AG04450 (cell line): ENCODE results near the gene SCYL1. TPM values are rescaled to one million over a fixed set of nuclear protein-coding genes. Genes with fewer than 3 reads are reported as not detected.
A peak's percentile ranks its signal among the peaks of the same experiment; 100 is the strongest.

Experiments used
- CTCF ChIA-PET: fragments of 300-600, 350-600 bp; formaldehyde crosslinking; extraction: SDS; loops from one replicate; lab custom pipeline; 2022; ENCODE audit warnings: antibody characterized with exemption, inconsistent platforms; lab: Charles Lee
- POLR2A ChIA-PET: fragments of 350-600 bp; formaldehyde crosslinking; extraction: SDS; loops from one replicate; lab custom pipeline; 2021; ENCODE audit warnings: antibody characterized with exemption, inconsistent platforms; lab: Yijun Ruan, JAX
- DNase-seq: peaks from one replicate; pipeline ENCODE4 v3.0.0-alpha.2; 2011; ENCODE audit warnings: low read depth, low spot score
- H3K27ac ChIP-seq: one replicate; pipeline ENCODE4 v1.5.1; 2012; ENCODE audit warnings: low read depth, low read length, control low read depth
- H3K27me3 ChIP-seq: one replicate; pipeline ENCODE4 v1.6.0; 2012; ENCODE audit warnings: low read length; ENCODE audit not compliant: control insufficient read depth, insufficient read depth
- H3K4me3 ChIP-seq: 2 replicates; pipeline ENCODE4 v1.5.1; 2011; ENCODE audit warnings: mild to moderate bottlenecking, low read depth, low read length, control low read depth
- H3K9me3 ChIP-seq: 2 replicates; pipeline ENCODE4 v1.5.1; 2012; ENCODE audit warnings: low read length; ENCODE audit not compliant: control insufficient read depth, insufficient read depth
- polyA plus RNA-seq: library from polyadenylated mRNA; depleted of rRNA; stranded (reverse); fragments of >200 nt; gene quantifications from 2 replicates; pipeline ENCODE4 v1.2.3, GENCODE V29; 2011
- TF ChIP-seq, protein P1 (sequence below): IDR thresholded peaks from 2 replicates; pipeline ENCODE4 v1.5.1; 2011; ENCODE audit warnings: low read depth, low read length, control low read depth, inconsistent platforms

SCYL1 gene
- polyA plus RNA-seq, 1 experiment = 60.9 TPM

GRCh38 chr11:65574811-65575567 is 50.1 kb downstream of the SCYL1 start:
- POLR2A ChIA-PET = interaction anchor here (1.2 kb wide), 1 partner anchor 40 kb away, joined by 5 read pairs; the partner anchor contains the start of gene PCNX3
- TF ChIP-seq, protein P1, sequence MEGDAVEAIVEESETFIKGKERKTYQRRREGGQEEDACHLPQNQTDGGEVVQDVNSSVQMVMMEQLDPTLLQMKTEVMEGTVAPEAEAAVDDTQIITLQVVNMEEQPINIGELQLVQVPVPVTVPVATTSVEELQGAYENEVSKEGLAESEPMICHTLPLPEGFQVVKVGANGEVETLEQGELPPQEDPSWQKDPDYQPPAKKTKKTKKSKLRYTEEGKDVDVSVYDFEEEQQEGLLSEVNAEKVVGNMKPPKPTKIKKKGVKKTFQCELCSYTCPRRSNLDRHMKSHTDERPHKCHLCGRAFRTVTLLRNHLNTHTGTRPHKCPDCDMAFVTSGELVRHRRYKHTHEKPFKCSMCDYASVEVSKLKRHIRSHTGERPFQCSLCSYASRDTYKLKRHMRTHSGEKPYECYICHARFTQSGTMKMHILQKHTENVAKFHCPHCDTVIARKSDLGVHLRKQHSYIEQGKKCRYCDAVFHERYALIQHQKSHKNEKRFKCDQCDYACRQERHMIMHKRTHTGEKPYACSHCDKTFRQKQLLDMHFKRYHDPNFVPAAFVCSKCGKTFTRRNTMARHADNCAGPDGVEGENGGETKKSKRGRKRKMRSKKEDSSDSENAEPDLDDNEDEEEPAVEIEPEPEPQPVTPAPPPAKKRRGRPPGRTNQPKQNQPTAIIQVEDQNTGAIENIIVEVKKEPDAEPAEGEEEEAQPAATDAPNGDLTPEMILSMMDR = no peak
- CTCF ChIA-PET = interaction anchor here (1.5 to 2.3 kb wide), 2 partner anchors 19 to 34 kb away, joined by 7 to 8 read pairs; no protein-coding TSS in a partner anchor
- DNase-seq = no peak
- H3K9me3 ChIP-seq = peaks cover 4% of the 10 kb centered on the region; the same call in 1 of the 2 replicates
- peak overlapping the region; percentile 58 for H3K4me3 ChIP-seq
- no peaks in the 10 kb centered on the region for H3K27me3 ChIP-seq
- peak overlapping the region; percentile 39 for H3K27ac ChIP-seq

DNA sequence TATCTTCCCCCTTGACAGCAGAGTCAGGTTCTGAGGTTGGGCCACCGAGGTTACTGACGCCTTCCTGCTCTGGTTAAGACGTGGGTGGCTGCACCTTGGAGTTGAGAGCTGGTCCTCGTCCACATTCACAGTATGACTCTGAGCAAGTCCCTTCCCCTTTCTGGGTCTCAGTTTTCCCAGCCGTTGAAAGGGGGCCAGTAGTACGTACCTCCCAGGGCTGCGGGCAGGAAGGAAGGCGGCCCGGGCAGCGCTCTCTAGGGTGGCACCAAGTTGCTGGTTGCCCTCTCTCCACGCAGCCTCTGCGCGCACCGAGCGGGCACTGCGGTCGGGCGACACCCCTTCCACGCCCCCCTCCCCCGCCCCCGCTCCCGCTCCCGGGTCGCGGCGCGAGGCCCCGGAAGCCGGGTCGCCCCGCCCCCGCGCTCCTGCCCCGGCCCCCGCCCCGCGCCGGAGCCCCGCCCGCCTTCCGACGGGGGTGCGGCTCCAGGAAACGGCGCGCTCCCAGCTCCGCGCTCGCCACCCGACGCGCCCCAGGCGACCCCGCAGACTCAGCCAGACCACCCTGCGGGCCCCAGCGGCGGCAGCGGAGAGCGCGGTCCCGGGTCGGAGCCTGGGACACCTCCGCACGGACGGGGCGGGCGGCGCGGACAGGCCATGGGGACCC is 50.8 kb downstream of the SCYL1 start, which contains the start of gene EHBP1L1:
TSS of gene EHBP1L1 (plus strand) at position 486 of the 664 bp plus-strand sequence. CDS start 250 bp downstream, outside the sequence.
- Histone ChIP-seq H3K4me3 (peak within 1 kb of the TSS; percentile 65), H3K27me3 (no peaks in the 10 kb centered on the region), H3K9me3 (no peaks in the 10 kb centered on the region; the same call in 1 of the 2 replicates), H3K27ac (peak within 1 kb of the TSS; percentile 39)
- TF ChIP-seq, protein P1 = no peak
- ChIA-PET CTCF (interaction anchor here (1.5 to 2.3 kb wide), 2 partner anchors 18 to 35 kb away, joined by 7 to 8 read pairs; no protein-coding TSS in a partner anchor), POLR2A (interaction anchor here (0.6 to 1.2 kb wide), 3 partner anchors 31 to 144 kb away, joined by 3 to 5 read pairs (median 3); partner anchors contain the start of gene PCNX3)
- DNase-seq = no peak

GRCh38 chr11:65576232-65576866 is 51.5 kb downstream of the SCYL1 start:
- TF ChIP-seq, protein P1 = no peak
- peak overlapping the region; percentile 21 for H3K27ac ChIP-seq
- H3K4me3 ChIP-seq = peak overlapping the region; percentile 65
- no peak for DNase-seq
- CTCF ChIA-PET = interaction anchor here (0.6 to 2.3 kb wide), 3 partner anchors 18 to 271 kb away, joined by 3 to 17 read pairs (median 8); no protein-coding TSS in a partner anchor
- H3K9me3 ChIP-seq = no peaks in the 10 kb centered on the region
- no peaks in the 10 kb centered on the region for H3K27me3 ChIP-seq
- POLR2A ChIA-PET = interaction anchor here (0.6 to 1.1 kb wide), 4 partner anchors 17 to 143 kb away, joined by 3 to 5 read pairs (median 3); no protein-coding TSS in a partner anchor

DNA sequence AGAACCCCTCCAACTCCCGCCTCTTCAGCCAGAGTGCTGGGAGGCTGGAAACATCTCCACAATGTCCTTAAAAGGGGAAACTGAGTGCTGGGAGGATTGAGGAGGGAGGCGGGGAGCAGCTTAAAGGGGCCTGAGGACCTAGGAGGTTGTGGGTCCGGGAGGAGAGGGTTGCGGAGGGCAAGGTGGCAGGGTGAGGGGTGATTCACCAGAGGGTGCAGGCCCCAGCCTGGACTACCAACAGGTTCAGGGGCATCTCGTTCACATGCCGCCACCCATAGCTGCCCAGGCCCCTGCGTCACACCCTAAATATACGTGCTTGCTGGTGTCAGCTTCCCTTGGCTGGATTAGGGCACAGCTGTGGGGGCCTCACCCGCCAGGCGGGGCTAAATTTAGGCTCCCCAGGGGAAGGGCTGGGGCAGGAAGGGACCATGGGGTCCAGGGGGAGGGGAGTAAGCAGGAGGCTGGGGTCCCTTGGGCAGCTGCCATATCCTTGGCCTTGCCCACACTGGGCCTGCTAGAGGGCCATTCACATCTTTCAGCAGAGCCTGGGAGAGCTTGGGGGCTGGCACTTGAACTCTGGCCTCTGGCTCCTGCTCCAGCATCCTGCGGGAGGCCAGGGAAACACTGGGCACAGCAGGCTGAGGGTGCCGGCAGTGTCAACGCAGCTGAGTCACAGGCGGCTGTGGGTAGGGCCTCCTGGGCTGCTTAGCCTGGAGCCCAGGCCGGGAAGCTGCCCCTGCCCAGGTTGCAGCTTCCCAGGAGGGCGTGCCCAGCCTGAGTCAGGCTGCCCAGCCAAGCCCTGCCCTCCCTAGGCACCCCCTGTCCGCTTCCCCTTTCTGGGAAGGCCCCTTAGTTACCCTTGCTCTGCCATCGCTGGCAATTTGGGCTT is 52.2 kb downstream of the SCYL1 start:
- TF ChIP-seq, protein P1 = no peak
- ChIA-PET CTCF (interaction anchor here (0.6 to 2.3 kb wide), 3 partner anchors 17 to 270 kb away, joined by 3 to 17 read pairs (median 8); no protein-coding TSS in a partner anchor), POLR2A (interaction anchor here (0.6 to 1.2 kb wide), 5 partner anchors 17 to 75 kb away, joined by 3 to 5 read pairs (median 3); partner anchors contain the start of gene KCNK7)

More for the DNA sequence above, 52.2 kb downstream of the SCYL1 start:
- no peak for DNase-seq
- no peaks in the 10 kb centered on the region for H3K9me3 ChIP-seq
- peak overlapping the region; percentile 65 for H3K4me3 ChIP-seq
- H3K27ac ChIP-seq = peak overlapping the region; percentile 47
- no peaks in the 10 kb centered on the region for H3K27me3 ChIP-seq
